ENCODE data around the gene CYFIP1.

Gene CYFIP1

GRCh38 chr15:22874256-22874655 lies 105.9 kb downstream of the CYFIP1 start:
- H2AFZ ChIP-seq = no peak overlapping the region
- H3K27me3 ChIP-seq (ENCODE audit: control insufficient read depth, insufficient read depth, low read length) = no peaks in the 10 kb centered on the region
- no peaks in the 10 kb centered on the region for H3K36me3 ChIP-seq (ENCODE audit: control insufficient read depth, insufficient read depth, low read length)
- no peak overlapping the region for H3K4me3 ChIP-seq (ENCODE audit: low read depth, low read length)
- H3K9ac ChIP-seq = no peak overlapping the region
- no peak for TF ChIP-seq CTCF (IDR thresholded peaks at IDR 0.05)
- no peaks in the 10 kb centered on the region for H3K9me3 ChIP-seq (ENCODE audit: control insufficient read depth, low read length)
- H3K79me2 ChIP-seq = no peaks in the 10 kb centered on the region
- no peak overlapping the region for H3K4me2 ChIP-seq (ENCODE audit: low read length)
- no peak overlapping the region for H3K27ac ChIP-seq
- no peaks in the 10 kb centered on the region for H3K4me1 ChIP-seq

- Histone ChIP-seq H3K4me2 (ENCODE audit: low read length) (no peak overlapping the region), H3K27ac (no peak overlapping the region), H3K27me3 (ENCODE audit: control insufficient read depth, insufficient read depth, low read length) (no peaks in the 10 kb centered on the region), H3K36me3 (ENCODE audit: control insufficient read depth, insufficient read depth, low read length) (no peaks in the 10 kb centered on the region), H2AFZ (no peak overlapping the region), H3K9ac (no peak overlapping the region), H3K9me3 (ENCODE audit: control insufficient read depth, low read length) (no peaks in the 10 kb centered on the region), H3K4me3 (ENCODE audit: low read depth, low read length) (no peak overlapping the region), H3K79me2 (no peaks in the 10 kb centered on the region), H3K4me1 (no peaks in the 10 kb centered on the region)
- no peak for TF ChIP-seq CTCF (IDR thresholded peaks at IDR 0.05)
Measured at GRCh38 chr15:22873841-22874240, 106.3 kb downstream of the CYFIP1 start.

GRCh38 chr15:22872936-22873701 lies 107.0 kb downstream of the CYFIP1 start:
- H3K9ac ChIP-seq = no peak overlapping the region
- no peaks in the 10 kb centered on the region for H3K79me2 ChIP-seq
- no peak for TF ChIP-seq CTCF (IDR thresholded peaks at IDR 0.05)
- H3K36me3 ChIP-seq (ENCODE audit: control insufficient read depth, insufficient read depth, low read length) = no peaks in the 10 kb centered on the region
- H3K27me3 ChIP-seq (ENCODE audit: control insufficient read depth, insufficient read depth, low read length) = no peaks in the 10 kb centered on the region
- H3K27ac ChIP-seq = no peak overlapping the region
- no peaks in the 10 kb centered on the region for H3K9me3 ChIP-seq (ENCODE audit: control insufficient read depth, low read length)
- no peaks in the 10 kb centered on the region for H3K4me1 ChIP-seq
- H3K4me2 ChIP-seq (ENCODE audit: low read length) = no peak overlapping the region
- H2AFZ ChIP-seq = no peak overlapping the region
- H3K4me3 ChIP-seq (ENCODE audit: low read depth, low read length) = no peak overlapping the region

- no peaks in the 10 kb centered on the region for H3K4me1 ChIP-seq
- TF ChIP-seq CTCF (IDR thresholded peaks at IDR 0.05) = no peak
- H2AFZ ChIP-seq = no peak overlapping the region
- H3K27me3 ChIP-seq (ENCODE audit: control insufficient read depth, insufficient read depth, low read length) = no peaks in the 10 kb centered on the region
- H3K36me3 ChIP-seq (ENCODE audit: control insufficient read depth, insufficient read depth, low read length) = no peaks in the 10 kb centered on the region
- no peaks in the 10 kb centered on the region for H3K9me3 ChIP-seq (ENCODE audit: control insufficient read depth, low read length)
- no peak overlapping the region for H3K9ac ChIP-seq
- H3K4me3 ChIP-seq (ENCODE audit: low read depth, low read length) = no peak overlapping the region
- no peak overlapping the region for H3K4me2 ChIP-seq (ENCODE audit: low read length)
- H3K79me2 ChIP-seq = no peaks in the 10 kb centered on the region
- H3K27ac ChIP-seq = no peak overlapping the region
Measured at GRCh38 chr15:22871481-22872086, 108.6 kb downstream of the CYFIP1 start.

GRCh38 chr15:22870865-22871264 lies 109.3 kb downstream of the CYFIP1 start:
- Histone ChIP-seq H3K36me3 (ENCODE audit: control insufficient read depth, insufficient read depth, low read length) (no peaks in the 10 kb centered on the region), H3K9ac (no peak overlapping the region), H3K27ac (no peak overlapping the region), H3K4me3 (ENCODE audit: low read depth, low read length) (no peak overlapping the region), H3K4me1 (no peaks in the 10 kb centered on the region), H2AFZ (no peak overlapping the region), H3K79me2 (no peaks in the 10 kb centered on the region), H3K9me3 (ENCODE audit: control insufficient read depth, low read length) (no peaks in the 10 kb centered on the region), H3K4me2 (ENCODE audit: low read length) (no peak overlapping the region), H3K27me3 (ENCODE audit: control insufficient read depth, insufficient read depth, low read length) (no peaks in the 10 kb centered on the region)
- TF ChIP-seq CTCF (IDR thresholded peaks at IDR 0.05) = no peak
